OCI-LY7 (cell line): ENCODE measurements around the gene CBFA2T2. TPM values are rescaled to one million over a fixed set of nuclear protein-coding genes. Genes with fewer than 3 reads are reported as not detected.

Source experiments
- BruUV-seq: library from RNA; stranded (reverse); fragments of 400-500 nt; replicated peaks from 2 replicates; lab custom pipeline; 2021; lab: Mats Ljungman, UMichigan
- CTCF ChIA-PET: fragments of 300-600 bp; sonication (Branson Sonifier 250); formaldehyde crosslinking; loops from one replicate; lab custom pipeline; 2022; ENCODE audit warnings: antibody characterized with exemption; ENCODE audit not compliant: unreplicated experiment; lab: Charles Lee
- POLR2A ChIA-PET: fragments of 300-600 bp; sonication (Branson Sonifier 250); formaldehyde crosslinking; loops from one replicate; lab custom pipeline; 2022; ENCODE audit warnings: antibody characterized with exemption; lab: Charles Lee
- DNase-seq: peaks from one replicate; pipeline ENCODE4 v3.0.0-alpha.2; 2015; ENCODE audit warnings: low spot score
- H2AFZ ChIP-seq: fragments of 200-600 bp; sonication (generic), shearing (Covaris generic); 2 replicates; pipeline ENCODE4 v1.6.1; 2014; ENCODE audit warnings: mild to moderate bottlenecking, antibody characterized with exemption, low read length, moderate library complexity
- H3K27ac ChIP-seq: fragments of 200-600 bp; sonication (generic); 2 replicates; pipeline ENCODE4 v1.5.1; 2014; ENCODE audit warnings: mixed run types, low read depth, mild to moderate bottlenecking, moderate library complexity, low read length, inconsistent platforms; ENCODE audit not compliant: poor library complexity, severe bottlenecking
- H3K36me3 ChIP-seq: fragments of 200-600 bp; sonication (generic); 2 replicates; pipeline ENCODE4 v1.6.1; 2014; ENCODE audit warnings: mild to moderate bottlenecking, antibody characterized with exemption, low read length, moderate library complexity, mixed read lengths; ENCODE audit not compliant: insufficient read depth
- H3K4me1 ChIP-seq: fragments of 200-600 bp; sonication (generic); 2 replicates; pipeline ENCODE4 v1.5.1; 2014; ENCODE audit warnings: mild to moderate bottlenecking, low read length; ENCODE audit not compliant: insufficient read depth, poor library complexity, severe bottlenecking
- H3K4me2 ChIP-seq: fragments of 200-600 bp; sonication (generic); 2 replicates; pipeline ENCODE4 v1.6.1; 2014; ENCODE audit warnings: mild to moderate bottlenecking, low read length
- H3K4me3 ChIP-seq: fragments of 200-600 bp; sonication (generic); 2 replicates; pipeline ENCODE4 v1.5.1; 2014; ENCODE audit warnings: mild to moderate bottlenecking, low read depth, low read length; ENCODE audit not compliant: poor library complexity, severe bottlenecking
- H3K79me2 ChIP-seq: fragments of 200-600 bp; sonication (generic); 2 replicates; pipeline ENCODE4 v1.6.1; 2016; ENCODE audit warnings: low read depth, mild to moderate bottlenecking, low read length, moderate library complexity, mixed read lengths; ENCODE audit not compliant: insufficient read depth
- H3K9me2 ChIP-seq: fragments of 200-600 bp; sonication (generic); 2 replicates; pipeline ENCODE4 v1.6.1; 2016; ENCODE audit warnings: mild to moderate bottlenecking, low read length, mixed read lengths; ENCODE audit not compliant: insufficient read depth
- H3K9me3 ChIP-seq: fragments of 200-600 bp; sonication (generic); 2 replicates; pipeline ENCODE4 v1.6.1; 2014; ENCODE audit warnings: mild to moderate bottlenecking, mixed run types, low read length, mixed read lengths
- H4K20me1 ChIP-seq: fragments of 200-600 bp; sonication (generic); 2 replicates; pipeline ENCODE4 v1.6.1; 2014; ENCODE audit warnings: mild to moderate bottlenecking, antibody characterized with exemption, low read length, moderate library complexity, mixed read lengths; ENCODE audit not compliant: insufficient read depth
- CTCF ChIP-seq: fragments of 200-600 bp; sonication (generic); conservative IDR thresholded peaks from 2 replicates; pipeline ENCODE4 v1.5.1; 2014; ENCODE audit warnings: mild to moderate bottlenecking, antibody characterized with exemption, low read length, moderate library complexity, mixed read lengths
- EZH2phosphoT487 ChIP-seq: fragments of 200-600 bp; sonication (generic); IDR thresholded peaks from 2 replicates; pipeline ENCODE4 v1.6.1; 2018; ENCODE audit warnings: low read depth, borderline replicate concordance, mild to moderate bottlenecking, mixed run types, antibody characterized with exemption, low read length, moderate library complexity, mixed read lengths
- intact Hi-C: fragments of 100-400 bp; cut with micrococcal nuclease; formaldehyde crosslinking; loops from one replicate; pipeline ENCODE4 v1.10.0; 2022; ENCODE audit not compliant: unreplicated experiment
- total RNA-seq, 2 experiments: library from RNA; depleted of rRNA in 1 of 2; stranded (reverse); fragments of >200 nt in 1 of 2; shearing (Covaris generic) in 1 of 2; gene quantifications; 2 replicates each; pipeline ENCODE4 v1.2.3, GENCODE V29; 2014 to 2022

The CBFA2T2 gene
- total RNA-seq, 2 experiments from 2014 or later: 20.7 to 32.9 TPM

- Histone ChIP-seq H3K4me3 (no peak overlapping the region), H3K9me2 (no peaks in the 10 kb centered on the region), H3K9me3 (peaks cover 6% of the 10 kb centered on the region; the same call in 1 of the 2 replicates), H4K20me1 (no peaks in the 10 kb centered on the region), H2AFZ (no peak overlapping the region), H3K79me2 (peaks cover 44% of the 10 kb centered on the region), H3K27ac (peak overlapping the region; percentile 89), H3K4me1 (peaks cover 67% of the 10 kb centered on the region), H3K36me3 (peaks cover 9% of the 10 kb centered on the region), H3K4me2 (no peak overlapping the region)
- intact Hi-C loops: no loop called here
- BruUV-seq: no TSS peak
- POLR2A ChIA-PET: interaction anchor here (1.4 to 1.7 kb wide), 2 partner anchors 20 to 35 kb away, joined by 3 to 5 read pairs; no protein-coding TSS in a partner anchor
- TF ChIP-seq EZH2phosphoT487 (no peak), CTCF (no peak)
- DNase-seq: no peak
- CTCF ChIA-PET: no interaction called here
Measured at GRCh38 chr20:33556246-33556645, 66.3 kb downstream of the CBFA2T2 start.

GRCh38 chr20:33558348-33559144, 68.7 kb downstream of the CBFA2T2 start:
- no peak overlapping the region for H2AFZ ChIP-seq
- H4K20me1 ChIP-seq: no peaks in the 10 kb centered on the region
- no TSS peak for BruUV-seq
- TF ChIP-seq EZH2phosphoT487: no peak
- no peak for TF ChIP-seq CTCF
- H3K79me2 ChIP-seq: peaks cover 58% of the 10 kb centered on the region
- H3K4me1 ChIP-seq: peaks cover 57% of the 10 kb centered on the region
- H3K4me2 ChIP-seq: no peak overlapping the region
- ChIA-PET POLR2A (interaction anchor here (0.6 to 1.7 kb wide), 6 partner anchors 9 to 561 kb away, joined by 3 to 5 read pairs (median 4); no protein-coding TSS in a partner anchor), CTCF (no interaction called here)
- intact Hi-C loops: no loop called here
- H3K27ac ChIP-seq: no peak overlapping the region
- no peaks in the 10 kb centered on the region for H3K9me2 ChIP-seq
- H3K9me3 ChIP-seq: peaks cover under 1% of the 10 kb centered on the region; the same call in 1 of the 2 replicates
- DNase-seq: no peak
- H3K36me3 ChIP-seq: peaks cover 11% of the 10 kb centered on the region
- no peak overlapping the region for H3K4me3 ChIP-seq

GRCh38 chr20:33559212-33559611, 69.3 kb downstream of the CBFA2T2 start:
- no peak for DNase-seq
- intact Hi-C loops: no loop called here
- CTCF ChIA-PET: no interaction called here

More at GRCh38 chr20:33559212-33559611, 69.3 kb downstream of the CBFA2T2 start:
- Histone ChIP-seq H3K27ac (no peak overlapping the region), H3K4me1 (peaks cover 56% of the 10 kb centered on the region), H3K79me2 (peaks cover 58% of the 10 kb centered on the region), H3K4me2 (no peak overlapping the region), H2AFZ (no peak overlapping the region), H4K20me1 (no peaks in the 10 kb centered on the region), H3K4me3 (no peak overlapping the region), H3K9me3 (no peaks in the 10 kb centered on the region), H3K9me2 (no peaks in the 10 kb centered on the region), H3K36me3 (peaks cover 10% of the 10 kb centered on the region)
- POLR2A ChIA-PET: interaction anchor here (0.6 to 1.7 kb wide), 7 partner anchors 8 to 560 kb away, joined by 3 to 7 read pairs (median 5); no protein-coding TSS in a partner anchor
- no TSS peak for BruUV-seq
- no peak for TF ChIP-seq EZH2phosphoT487
- TF ChIP-seq CTCF: no peak
